HG03175 (cell line): ENCODE data around the gene AMZ1.
"Not testable (repeated sequence)": the region's sequence is repeated elsewhere in the genome, so short reads cannot be mapped to it uniquely, and the experiment has no call there.

Experiments used
- ATAC-seq: cut with Tn5 transposase; IDR thresholded peaks from one replicate; pipeline ENCODE4 v1.9.1; 2021; ENCODE audit warnings: mild to moderate bottlenecking, moderate library complexity; ENCODE audit not compliant: unreplicated experiment

The AMZ1 gene

DNA sequence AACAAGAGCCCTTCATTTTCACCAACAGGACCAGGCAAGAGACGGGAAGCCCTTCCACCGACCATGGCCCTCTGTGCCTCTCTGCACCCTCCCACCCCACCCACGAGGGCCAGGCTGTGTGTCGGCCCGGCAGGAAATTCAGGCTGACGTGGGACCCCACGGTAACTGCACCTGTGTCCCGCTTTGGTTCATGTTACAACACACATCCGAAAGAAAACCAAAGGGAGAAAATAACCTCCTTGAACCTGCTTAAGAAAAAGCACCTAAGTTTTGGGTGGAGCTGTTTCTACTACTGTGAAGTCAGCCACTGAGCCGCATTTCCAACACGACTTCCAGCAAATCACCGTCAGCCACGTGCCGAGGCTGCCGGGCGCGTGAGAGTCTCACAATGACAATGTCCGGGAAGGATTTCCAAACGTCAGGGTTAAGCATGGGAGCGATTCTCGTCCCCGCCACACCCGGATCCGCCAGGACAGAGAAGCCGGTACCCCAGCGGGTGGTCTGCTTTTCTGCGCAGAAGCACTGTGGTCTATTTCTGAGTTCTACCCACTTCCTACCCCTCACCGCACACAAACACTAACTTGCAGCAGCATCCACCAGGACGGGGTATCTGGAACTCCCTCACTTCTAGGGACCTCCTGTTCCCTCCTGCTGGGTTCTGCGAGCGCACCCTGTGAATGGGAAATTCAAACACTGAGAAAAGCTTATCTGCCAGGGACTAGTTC is 36.6 kb downstream of the AMZ1 start:
- no peak for ATAC-seq

DNA sequence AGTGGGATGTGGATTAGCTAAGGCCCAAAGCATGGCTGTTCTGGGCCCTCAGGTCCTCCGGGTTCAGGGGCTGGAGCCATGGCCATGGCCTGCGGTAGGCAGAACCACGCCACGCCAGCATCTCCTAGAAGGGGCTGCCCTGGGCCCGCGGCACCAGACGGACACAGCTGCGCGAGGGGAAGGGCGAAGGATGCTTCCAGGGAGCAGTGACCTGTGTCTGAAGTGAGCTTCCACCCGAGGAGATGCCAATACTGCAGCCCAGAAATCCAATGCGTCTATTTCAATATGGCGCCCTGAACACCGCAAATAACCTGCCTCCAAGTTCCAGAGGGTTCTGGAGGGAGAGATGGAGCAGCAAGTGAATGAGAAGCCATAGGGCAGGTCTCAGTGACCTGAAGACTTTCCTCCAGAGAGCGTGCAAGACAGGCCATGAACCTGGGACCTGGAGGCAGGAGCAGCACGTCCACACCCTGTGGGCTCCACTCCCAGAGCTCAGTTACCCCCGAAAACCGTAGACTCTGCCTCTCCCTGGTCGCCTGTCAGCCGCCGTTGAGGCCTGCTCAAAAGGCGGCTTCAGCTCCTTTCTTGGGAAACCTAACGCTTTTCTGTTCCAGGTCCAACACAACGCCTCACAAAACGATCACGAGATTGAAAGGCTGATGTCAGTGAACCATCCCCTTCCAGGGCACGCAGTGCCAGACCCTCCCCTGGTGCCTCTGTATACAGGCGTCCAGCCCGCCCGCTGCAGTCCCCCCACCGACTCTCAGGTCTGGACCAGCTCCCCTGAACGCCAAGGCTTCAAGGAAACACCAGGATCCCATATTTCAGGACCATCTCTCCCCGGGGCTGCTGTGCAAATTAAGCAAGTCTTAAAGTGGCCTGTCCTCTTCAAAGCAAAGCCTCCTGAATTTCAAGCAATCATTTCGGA is 37.4 kb downstream of the AMZ1 start:
- ATAC-seq = no peak

DNA sequence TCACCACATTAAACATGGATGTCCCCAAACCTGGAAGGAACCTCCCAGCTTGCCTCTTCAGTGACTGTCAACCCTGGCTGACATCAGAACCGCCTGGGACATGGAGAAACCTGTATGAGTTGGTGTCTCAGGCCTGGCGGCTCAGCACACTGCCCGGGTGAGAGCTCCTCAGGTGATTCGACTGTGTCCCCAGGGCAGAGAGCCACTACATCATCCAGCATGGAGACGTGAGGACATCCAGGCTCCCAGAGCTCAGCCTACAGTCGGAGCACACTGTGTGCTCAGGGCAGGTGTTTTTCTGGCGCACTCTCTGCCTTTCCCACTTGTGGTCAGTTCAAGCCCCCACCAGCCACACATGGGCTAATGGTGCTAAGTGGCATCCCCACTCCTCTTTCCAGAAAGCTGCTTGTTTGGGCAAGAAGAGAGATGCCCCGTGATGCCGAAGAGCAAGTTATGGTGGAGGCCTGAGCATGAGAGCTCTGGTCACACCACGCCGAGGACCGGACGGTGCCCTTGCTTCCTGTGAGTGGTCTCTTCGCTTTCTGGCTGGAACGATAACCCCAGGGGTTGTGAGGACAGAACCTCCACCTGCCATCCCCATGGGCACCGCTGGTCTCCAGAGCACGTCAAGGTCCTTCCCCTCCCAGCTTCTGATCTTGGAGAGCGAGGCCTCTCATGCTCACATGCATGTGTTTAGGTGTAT is 38.5 kb downstream of the AMZ1 start:
- no peak for ATAC-seq

DNA sequence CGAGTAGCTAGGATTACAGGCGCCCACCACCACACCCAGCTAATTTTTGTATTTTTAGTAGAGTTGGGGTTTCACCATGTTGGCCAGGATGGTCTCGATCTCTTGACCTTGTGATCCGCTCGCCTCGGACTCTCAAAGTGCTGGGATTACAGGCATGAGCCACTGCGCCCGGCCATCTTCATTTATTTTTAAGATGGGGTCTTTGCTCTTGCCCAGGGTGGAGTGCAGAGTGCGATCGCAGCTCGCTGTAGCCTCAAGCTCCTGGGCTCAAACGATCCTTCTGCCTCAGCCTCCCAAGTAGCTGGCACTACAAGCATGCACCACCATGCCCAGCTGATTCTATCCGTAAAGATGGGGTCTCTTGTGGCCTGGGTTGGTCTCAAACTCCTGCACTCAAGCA is 39.2 kb downstream of the AMZ1 start:
- ATAC-seq = not testable (repeated sequence)

DNA sequence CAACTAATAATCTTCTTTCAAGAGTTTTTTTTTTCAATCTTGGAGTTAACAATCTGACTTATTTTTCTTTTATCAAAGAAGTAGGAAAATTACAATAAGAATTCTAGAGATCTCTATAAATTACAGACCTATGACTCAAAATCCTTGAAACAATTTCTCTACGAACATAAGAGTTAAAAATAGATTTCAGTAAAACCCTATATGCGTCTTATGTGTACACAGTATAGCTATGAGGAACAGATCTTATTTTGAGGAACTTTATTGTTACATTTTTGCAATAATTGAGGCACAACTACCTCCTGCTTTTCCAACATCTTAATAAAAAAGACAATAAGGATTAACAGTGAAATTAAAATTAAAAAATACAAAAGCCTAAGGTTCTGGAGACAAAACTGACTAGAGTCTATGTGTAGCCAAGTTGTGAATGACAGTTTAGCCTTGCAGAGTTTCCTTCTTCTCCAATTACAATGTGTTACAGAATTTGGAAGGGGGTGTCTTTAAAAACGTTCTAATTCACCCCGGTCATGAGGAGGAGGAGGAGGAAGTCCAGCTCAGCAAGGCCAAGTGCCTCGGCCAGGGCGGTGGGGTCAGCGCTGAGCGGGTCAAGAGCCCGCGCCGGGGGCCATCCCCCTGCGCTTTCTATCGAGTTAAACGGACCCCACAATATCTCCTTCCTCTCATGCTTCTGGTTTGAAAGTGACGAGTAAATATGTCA is 40.5 kb downstream of the AMZ1 start:
- ATAC-seq = no peak

DNA sequence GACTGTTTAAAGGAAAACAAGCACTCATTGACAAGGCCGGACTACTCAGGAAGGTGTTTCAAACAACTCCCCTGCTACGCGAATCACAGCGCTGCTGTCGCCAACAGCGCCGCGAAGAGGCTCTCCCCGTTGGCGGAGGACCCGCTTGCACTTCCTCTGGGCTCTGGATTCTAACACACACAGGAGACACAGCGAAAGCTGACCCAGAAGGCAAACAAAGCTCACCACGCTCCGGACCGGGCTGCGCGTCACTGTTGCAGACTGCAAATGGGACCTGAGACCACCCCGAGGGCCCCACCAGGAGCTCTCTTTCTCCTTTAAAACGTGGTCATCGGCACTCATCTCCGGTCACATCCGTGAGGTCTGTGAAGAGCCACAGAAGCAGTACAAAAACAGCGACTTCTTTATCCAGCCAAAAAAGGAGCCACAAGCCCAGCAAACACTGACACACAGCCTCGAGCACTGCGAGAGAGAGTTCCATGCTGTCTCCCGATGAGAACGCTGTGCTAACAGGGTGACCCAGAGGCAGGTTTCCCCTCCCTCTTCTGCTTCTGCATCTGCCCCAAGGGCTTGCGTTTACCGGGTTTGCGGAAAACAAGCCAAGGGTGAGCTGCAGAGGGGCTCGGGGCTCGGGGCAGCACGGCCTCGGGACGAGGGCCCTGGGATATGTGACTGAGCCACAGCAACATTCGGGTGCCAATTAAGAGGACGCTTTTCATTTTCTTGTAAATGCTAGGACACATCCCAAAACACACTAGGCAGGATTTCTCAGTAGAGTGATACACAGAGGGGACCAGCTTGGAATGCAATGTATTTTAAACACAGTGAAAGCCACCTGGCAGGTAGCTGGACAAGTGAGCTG is 41.3 kb downstream of the AMZ1 start:
- no peak for ATAC-seq

DNA sequence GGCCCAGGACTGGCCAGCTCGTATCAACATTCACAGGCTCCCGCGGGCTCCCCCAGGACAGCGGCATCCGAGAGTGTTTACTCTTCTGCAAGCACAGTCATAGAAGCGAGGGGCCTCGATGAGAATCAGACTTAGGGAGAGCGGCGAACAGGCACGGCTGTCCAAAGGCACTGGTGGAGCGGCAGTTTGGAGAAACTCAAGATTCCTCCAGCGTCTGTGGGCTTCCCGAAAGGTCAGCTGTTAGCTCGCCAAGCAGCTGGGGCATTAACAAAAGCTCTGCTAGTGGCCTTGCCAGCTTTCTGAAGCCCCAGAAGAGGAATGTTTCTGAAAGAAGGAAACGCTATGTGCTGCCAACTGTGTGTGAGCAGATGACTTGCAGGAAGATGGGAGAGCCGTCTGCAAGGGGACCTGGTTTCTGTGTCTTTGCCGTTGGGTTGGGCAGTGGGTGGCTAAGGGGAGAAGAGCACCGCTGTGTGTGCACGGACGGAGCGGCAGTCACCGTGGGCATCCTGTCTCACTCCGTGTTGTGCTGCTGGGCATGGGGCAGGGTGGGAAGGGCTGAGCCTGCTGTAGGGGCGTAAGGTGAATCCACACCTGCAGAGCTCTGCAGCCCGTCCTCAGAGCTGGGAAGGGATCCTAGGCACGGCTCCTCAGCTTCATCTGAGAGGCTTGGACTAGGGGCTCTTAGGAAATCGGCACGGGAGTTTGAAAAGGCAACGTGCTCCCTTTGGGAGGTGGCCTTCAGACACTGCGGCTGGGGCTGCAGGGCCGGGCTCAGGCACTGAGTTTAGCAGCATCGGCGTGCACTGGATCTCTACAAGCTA is 42.1 kb downstream of the AMZ1 start:
- ATAC-seq = no peak

DNA sequence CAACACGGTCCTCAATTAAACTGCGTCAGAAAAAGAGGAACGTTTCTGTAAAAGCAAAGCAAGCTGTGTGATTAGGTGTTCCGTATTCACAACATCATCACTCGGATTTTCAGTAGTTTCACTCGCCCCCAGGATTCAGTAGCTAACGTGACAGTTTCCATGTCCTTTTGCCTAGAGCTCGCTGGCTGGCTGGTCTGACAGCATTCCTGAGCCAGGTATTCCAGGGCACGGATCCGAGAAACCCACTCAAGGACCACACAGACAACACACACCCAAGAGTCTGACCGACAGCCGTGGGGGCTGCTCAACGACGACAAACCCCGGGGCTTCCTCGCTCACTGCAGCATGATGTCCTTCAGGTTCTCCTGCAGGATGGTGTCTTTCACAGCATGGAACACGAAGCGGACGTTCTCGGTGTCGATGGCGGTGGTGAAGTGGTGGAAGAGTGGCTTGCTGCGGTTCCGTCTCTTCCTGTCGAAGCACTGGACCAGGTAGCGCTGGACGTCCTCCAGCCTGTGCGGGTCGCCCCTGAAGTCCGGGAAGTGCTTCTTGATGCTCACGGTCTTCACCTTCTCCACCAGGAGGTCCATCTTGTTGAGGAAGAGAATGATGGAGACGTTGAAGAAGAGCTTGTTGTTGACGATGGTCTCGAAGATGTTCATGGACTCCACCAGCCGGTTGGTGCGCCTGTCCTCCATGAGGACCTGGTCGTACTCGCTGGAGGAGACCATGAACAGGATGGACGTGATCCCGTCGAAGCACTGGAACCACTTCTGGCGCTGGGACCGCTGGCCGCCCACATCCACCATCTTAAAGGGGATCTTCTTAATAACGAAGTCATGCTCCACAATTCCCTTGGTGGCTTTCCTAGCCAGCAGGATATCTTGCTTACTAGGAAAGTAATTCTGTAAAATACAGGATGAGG is 43.1 kb downstream of the AMZ1 start:
- ATAC-seq = no peak

DNA sequence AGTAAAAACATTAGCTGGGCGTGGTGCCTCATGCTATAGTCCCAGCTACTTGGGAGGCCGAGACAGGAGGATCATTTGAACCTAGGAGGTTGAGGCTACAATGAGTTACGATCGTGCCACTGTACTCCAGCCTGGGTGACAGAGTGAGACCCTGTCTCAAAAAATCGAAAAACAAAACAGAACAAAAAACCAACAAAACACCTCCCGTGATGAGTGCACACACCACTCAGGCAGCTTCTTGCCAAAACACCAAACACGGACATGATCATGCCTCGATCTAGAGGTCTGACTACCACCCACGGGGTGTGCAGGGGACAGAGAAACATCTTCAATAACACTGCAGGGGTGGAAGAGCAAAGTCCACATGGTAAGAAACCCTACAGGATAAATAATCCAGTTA is 44.4 kb downstream of the AMZ1 start:
- no peak for ATAC-seq

DNA sequence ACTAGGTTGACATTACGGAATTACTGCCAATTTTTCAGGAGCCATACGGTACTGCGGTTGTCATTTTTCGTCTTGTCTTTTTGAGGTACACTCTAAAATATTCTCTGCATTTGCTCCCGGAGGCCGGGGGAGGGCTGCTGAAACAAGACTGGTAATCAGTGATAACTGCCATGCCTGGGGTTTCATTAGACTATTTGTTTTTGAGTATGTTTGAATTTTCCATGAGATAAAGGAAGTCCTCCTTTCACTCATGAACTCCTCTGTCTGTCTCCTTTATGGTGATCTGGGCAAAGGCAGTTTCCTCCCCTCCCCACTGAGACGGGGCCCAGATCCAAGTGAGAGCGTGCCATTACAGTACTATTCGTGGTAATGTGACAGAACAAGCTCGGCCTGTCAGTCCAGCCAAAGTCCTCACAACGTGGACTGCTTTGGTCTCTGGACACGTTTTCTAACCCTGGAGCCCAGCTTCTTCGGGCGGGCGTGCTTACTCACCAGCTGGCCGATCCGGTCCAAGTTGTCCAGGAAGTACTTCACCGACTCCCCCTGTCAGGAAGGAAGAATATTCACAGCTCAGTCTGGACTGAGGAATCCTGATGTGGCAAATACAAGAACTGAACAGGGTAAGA is 45.1 kb downstream of the AMZ1 start:
- ATAC-seq = no peak

DNA sequence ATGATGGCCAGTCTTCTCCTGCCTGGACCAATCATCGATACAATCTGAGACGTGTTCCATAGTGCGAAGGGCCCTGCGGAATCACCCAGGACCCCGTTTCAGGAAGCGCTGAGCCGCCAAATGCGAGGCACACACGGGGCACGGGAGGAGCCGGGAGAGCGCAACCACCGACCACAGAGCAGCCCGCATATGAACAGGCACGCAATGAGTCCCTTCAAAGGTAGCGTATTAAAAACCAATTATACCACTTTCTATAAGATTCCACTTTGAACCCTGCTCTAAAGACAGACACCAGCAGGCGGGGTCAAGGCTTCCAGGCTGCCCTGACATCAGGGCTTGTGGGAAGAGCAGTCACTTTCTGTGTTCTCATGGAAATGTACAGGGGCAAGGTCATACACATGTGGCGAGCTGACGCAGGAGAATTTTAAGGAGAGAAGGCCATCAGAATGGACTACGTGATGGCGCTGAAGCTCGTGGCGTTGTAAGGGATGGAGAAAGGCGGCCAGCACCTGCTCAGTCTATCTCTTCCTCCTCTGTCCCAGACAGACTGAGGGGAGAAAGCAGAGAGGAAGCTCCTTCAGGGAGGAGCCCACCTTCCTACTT is 46.2 kb downstream of the AMZ1 start:
- ATAC-seq = no peak

DNA sequence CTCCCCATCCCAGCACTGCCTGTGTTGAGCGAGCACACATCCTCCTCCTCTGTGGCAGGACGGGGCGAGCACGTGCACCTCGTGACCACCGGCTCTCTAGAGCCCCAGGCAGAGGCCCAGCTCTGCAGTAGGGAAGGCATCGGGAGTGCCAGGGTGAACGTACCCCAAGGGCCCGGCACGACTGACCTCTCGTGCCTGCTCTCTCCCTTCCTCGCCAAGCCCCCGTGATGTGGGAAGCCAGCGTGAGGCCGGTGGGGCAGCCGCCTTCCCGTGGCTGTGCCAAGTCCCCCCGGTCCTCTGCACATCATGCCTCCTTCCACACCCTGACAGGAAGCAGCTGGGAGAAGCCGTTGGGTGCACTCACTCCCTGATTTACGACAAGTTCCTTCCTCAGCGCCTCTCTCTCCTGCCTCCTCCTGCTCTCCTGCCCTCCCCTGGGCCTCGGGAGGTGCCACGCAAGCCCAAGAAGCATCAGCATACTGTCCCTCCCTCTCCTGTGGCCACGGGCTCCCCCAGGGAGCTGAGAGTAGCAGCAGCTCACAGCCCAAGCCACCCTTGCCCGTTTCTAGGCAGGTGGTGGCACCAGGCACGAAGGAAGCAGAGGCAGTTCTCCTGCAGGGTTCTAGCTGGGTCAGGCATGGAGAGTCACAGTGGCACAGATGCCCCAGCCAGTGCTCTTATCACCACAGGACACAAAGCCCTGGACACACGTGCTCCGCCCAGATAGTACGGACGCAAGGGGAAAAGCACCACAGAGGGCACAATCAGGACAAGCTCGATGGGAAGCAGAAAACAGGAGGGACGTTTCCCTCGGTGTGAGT is 47.0 kb downstream of the AMZ1 start:
- ATAC-seq = no peak

DNA sequence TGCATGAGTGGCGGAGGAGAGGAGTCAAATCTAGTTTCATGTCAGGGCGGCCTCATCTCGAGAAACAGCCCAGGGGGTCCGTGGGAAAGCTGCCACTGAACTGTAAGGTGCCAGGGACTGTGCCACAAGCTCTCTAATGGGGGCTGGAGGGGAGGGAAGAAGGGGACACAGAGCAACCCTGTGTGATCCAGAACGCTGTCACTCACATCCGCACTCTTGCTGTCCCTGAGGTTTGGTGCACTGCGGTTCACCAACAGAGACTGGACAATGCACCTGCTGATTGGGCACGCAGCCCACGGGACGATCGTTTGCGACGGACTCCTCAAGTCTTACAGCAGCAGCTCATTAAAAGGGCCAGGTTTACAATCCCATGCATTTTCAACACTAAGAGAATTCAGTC is 47.7 kb downstream of the AMZ1 start:
- ATAC-seq = no peak

DNA sequence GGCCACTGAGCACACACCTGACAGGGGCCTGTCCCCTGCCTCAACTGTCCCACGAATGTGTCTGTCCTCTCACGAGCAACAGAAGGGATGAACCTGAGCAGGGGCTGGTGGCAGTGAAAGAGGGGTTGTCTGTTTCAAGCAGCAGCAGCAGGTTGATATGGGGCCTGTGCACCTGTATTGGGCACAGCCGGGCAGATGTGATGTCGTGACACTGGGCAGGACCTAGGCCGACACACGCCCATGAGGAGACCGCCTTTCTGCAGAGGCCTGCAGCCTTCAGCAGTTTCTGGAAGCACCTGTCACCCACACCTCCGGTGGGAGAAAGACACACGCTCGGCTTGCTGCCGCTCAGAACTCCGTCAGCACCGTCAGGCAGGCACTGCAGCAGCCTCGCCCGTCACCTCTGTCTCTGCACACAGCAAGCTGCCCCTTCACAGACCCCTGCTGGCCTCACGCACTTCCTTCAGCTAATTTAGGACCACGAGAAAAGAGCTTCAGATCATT is 48.5 kb downstream of the AMZ1 start:
- no peak for ATAC-seq

DNA sequence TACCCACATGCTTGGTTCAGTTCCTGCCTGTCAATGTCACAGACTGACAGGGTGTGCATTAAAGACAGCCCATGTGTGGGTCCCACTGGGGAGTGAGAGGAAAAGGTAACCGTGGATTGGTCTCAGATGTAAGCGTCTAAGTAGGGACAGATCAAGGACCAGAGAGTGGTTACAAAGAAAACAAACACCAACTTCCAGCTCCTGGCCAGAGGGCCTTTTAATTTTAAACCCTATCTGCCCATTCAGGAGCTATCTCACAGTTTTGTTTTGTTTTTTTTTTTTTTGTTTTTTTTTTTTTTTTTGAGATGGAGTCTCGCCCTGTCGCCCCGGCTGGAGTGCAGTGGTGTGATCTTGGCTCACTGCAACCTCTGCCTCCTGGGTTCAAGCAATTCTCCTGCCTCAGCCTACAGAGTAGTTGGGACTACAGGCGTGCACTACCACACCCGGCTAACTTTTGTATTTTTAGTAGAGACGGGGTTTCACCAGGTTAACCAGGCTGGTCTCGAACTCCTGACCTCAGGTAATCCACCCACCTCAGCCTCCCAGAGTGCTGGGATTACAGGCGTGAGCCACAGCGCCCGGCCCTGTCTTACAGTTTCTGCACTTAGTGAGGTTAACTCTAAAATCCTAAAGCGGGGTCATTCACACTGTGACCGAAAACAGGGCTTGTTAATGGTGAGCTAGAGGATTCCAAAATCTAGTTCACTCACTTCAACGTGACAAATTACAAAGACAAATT is 49.2 kb downstream of the AMZ1 start:
- ATAC-seq = not testable (repeated sequence)
